SK-N-SH (cell line): ENCODE measurements around the gene ATG2A. TPM values are rescaled to one million over a fixed set of nuclear protein-coding genes. Genes with fewer than 3 reads are reported as not detected.
A peak's percentile ranks its signal among the peaks of the same experiment; 100 is the strongest.

Experiments used
- CTCF ChIA-PET: fragments of 300-600, 350-600 bp; formaldehyde crosslinking; extraction: SDS; loops from one replicate; lab custom pipeline; 2021; lab: Yijun Ruan, JAX
- POLR2A ChIA-PET: fragments of 350-600 bp; sonication (Branson Sonifier 250); formaldehyde crosslinking; extraction: SDS; loops from one replicate; lab custom pipeline; 2020; ENCODE audit warnings: antibody characterized with exemption, inconsistent platforms; lab: Yijun Ruan, JAX
- DNase-seq: peaks from one replicate; pipeline ENCODE4 v3.0.0; 2012
- H2AFZ ChIP-seq: fragments of 200-600 bp; sonication (generic); 2 replicates; pipeline ENCODE4 v1.8.1; 2016; ENCODE audit warnings: antibody characterized with exemption, mild to moderate bottlenecking, low read depth
- H3F3A ChIP-seq: fragments of 200-600 bp; sonication (generic); replicated peaks from 2 replicates; pipeline ENCODE3; 2016; ENCODE audit warnings: antibody characterized with exemption, mild to moderate bottlenecking; ENCODE audit not compliant: insufficient read depth
- H3K27ac ChIP-seq, 2 experiments: fragments of 200-500 bp in 1 of 2; fragments of 200-600 bp in 1 of 2; sonication (Bioruptor generic) in 1 of 2; sonication (generic), shearing (Covaris generic) in 1 of 2; 2 replicates each; pipeline versions ENCODE4 v1.5.1 to v1.6.1; 2014 to 2016; ENCODE audit warnings: low read depth in 2 of 2, inconsistent platforms in 1 of 2, low read length in 1 of 2, mild to moderate bottlenecking in 1 of 2, mixed read lengths in 1 of 2
- H3K27me3 ChIP-seq: fragments of 200-600 bp; sonication (generic), shearing (Covaris generic); 2 replicates; pipeline ENCODE4 v1.6.1; 2016; ENCODE audit warnings: mixed run types; ENCODE audit not compliant: insufficient read depth
- H3K36me3 ChIP-seq, 2 experiments: fragments of 200-500 bp in 1 of 2; fragments of 200-600 bp in 1 of 2; sonication (Bioruptor generic) in 1 of 2; sonication (generic) in 1 of 2; replicated peaks in 1 of 2; 2 replicates each; pipeline versions ENCODE3 to v1.5.1; 2014 to 2016; ENCODE audit warnings: low read length in 1 of 2, mild to moderate bottlenecking in 1 of 2; ENCODE audit not compliant: insufficient read depth in 2 of 2, control insufficient read depth in 1 of 2
- H3K4me1 ChIP-seq, 2 experiments: fragments of 200-500 bp in 1 of 2; fragments of 200-600 bp in 1 of 2; sonication (Bioruptor generic) in 1 of 2; sonication (generic), shearing (Covaris generic) in 1 of 2; 2 replicates each; pipeline versions ENCODE4 v1.5.1 to v1.6.1; 2014 to 2016; ENCODE audit warnings: low read depth in 1 of 2, low read length in 1 of 2, mixed run types in 1 of 2; ENCODE audit not compliant: insufficient read depth in 2 of 2, control insufficient read depth in 1 of 2
- H3K4me2 ChIP-seq: fragments of 200-600 bp; sonication (generic), shearing (Covaris generic); 2 replicates; pipeline ENCODE4 v1.6.1; 2017; ENCODE audit warnings: mixed run types
- H3K4me3 ChIP-seq, 2 experiments: fragments of 200-500 bp in 1 of 2; fragments of 200-600 bp in 1 of 2; sonication (Bioruptor generic) in 1 of 2; sonication (generic), shearing (Covaris generic) in 1 of 2; 2 replicates each; pipeline versions ENCODE4 v1.5.1 to v1.8.1; 2014 to 2016; ENCODE audit warnings: low read depth in 2 of 2, inconsistent platforms in 1 of 2, low read length in 1 of 2, mild to moderate bottlenecking in 1 of 2, mixed read lengths in 1 of 2, moderate library complexity in 1 of 2
- H3K79me2 ChIP-seq: fragments of 200-600 bp; sonication (generic); 2 replicates; pipeline ENCODE4 v1.8.1; 2017; ENCODE audit warnings: mild to moderate bottlenecking; ENCODE audit not compliant: insufficient read depth
- H3K9ac ChIP-seq: fragments of 200-600 bp; sonication (generic); 2 replicates; pipeline ENCODE4 v1.6.1; 2017; ENCODE audit warnings: mixed run types
- H3K9me2 ChIP-seq: fragments of 200-600 bp; sonication (generic); 2 replicates; pipeline ENCODE4 v1.6.1; 2017; ENCODE audit warnings: mixed run types
- H3K9me3 ChIP-seq: fragments of 200-600 bp; sonication (generic); 2 replicates; pipeline ENCODE4 v1.6.1; 2017; ENCODE audit warnings: mixed run types, mild to moderate bottlenecking, moderate library complexity
- H4K20me1 ChIP-seq: fragments of 200-600 bp; sonication (generic); 2 replicates; pipeline ENCODE4 v1.6.1; 2017; ENCODE audit warnings: mild to moderate bottlenecking, mixed run types; ENCODE audit not compliant: insufficient read depth
- EP300 ChIP-seq, 2 experiments: IDR thresholded peaks; 2 replicates each; pipeline versions ENCODE4 v1.4.0 to v1.6.1; 2012; ENCODE audit warnings: borderline replicate concordance in 1 of 2, low read depth in 1 of 2, low read length in 1 of 2
- FOSL2 ChIP-seq: IDR thresholded peaks from 2 replicates; pipeline ENCODE4 v1.4.0; 2012; ENCODE audit warnings: low read depth, mild to moderate bottlenecking, moderate library complexity, borderline replicate concordance
- IRF3 ChIP-seq: fragments of 150-350 bp; IDR thresholded peaks from 2 replicates; pipeline ENCODE4 v1.6.1; 2016; ENCODE audit warnings: mild to moderate bottlenecking, low read depth, low read length
- JUND ChIP-seq: IDR thresholded peaks from 2 replicates; pipeline ENCODE4 v1.4.0; 2012
- NRF1 ChIP-seq: IDR thresholded peaks from 2 replicates; pipeline ENCODE4 v1.6.1; 2012; ENCODE audit warnings: low read depth, mild to moderate bottlenecking, low read length
- PBX3 ChIP-seq: IDR thresholded peaks from 2 replicates; pipeline ENCODE4; 2012
- RAD21 ChIP-seq: IDR thresholded peaks from 2 replicates; pipeline ENCODE4 v1.6.1; 2012; ENCODE audit warnings: mild to moderate bottlenecking, low read length
- SMC3 ChIP-seq: IDR thresholded peaks from 2 replicates; pipeline ENCODE4 v1.6.1; 2012; ENCODE audit warnings: low read depth, low read length, improper control_type of control experiment
- TEAD4 ChIP-seq: IDR thresholded peaks from 2 replicates; pipeline ENCODE4 v1.4.0; 2012; ENCODE audit warnings: mild to moderate bottlenecking, borderline replicate concordance; ENCODE audit not compliant: insufficient read depth
- WGBS: methylation state at CpG from one replicate; pipeline ENCODE4 v1.1.6; 2017; ENCODE audit warnings: low lambda C conversion rate; 5-methylcytosine and 5-hydroxymethylcytosine counted together
- polyA plus RNA-seq, 3 experiments: library from polyadenylated mRNA; depleted of rRNA; stranded (reverse); fragments of >200 nt; gene quantifications; 2 replicates each; pipeline ENCODE4 v1.2.3, GENCODE V29; 2012

Gene ATG2A
- polyA plus RNA-seq, 1 of the 3 experiments (the other 2 are of a cell fraction) = 7.1 TPM

- Histone ChIP-seq H3K4me3 (no peak overlapping the region), H3K9ac (no peak overlapping the region), H3K9me2 (no peaks in the 10 kb centered on the region), H3K79me2 (peaks cover 96% of the 10 kb centered on the region), H3K4me2 (no peak overlapping the region), H3K4me1 (peaks cover 6 to 25% of the 10 kb centered on the region in 2 experiments; a peak in 3 of 4 replicates), H2AFZ (no peak overlapping the region), H3K9me3 (no peaks in the 10 kb centered on the region), H3K27ac (peak overlapping the region in 1 of 2 experiments; percentile 12; a peak in 2 of 4 replicates), H3F3A (peaks cover 23% of the 10 kb centered on the region), H3K36me3 (peaks cover 2 to 7% of the 10 kb centered on the region in 2 experiments), H3K27me3 (no peaks in the 10 kb centered on the region), H4K20me1 (peaks cover 93% of the 10 kb centered on the region)
- no peak for DNase-seq
- POLR2A ChIA-PET = interaction anchor here (1.4 kb wide), 1 partner anchor 12 kb away, joined by 4 read pairs; the partner anchor contains the start of gene EHD1
- no peak for TF ChIP-seq SMC3
- TF ChIP-seq JUND = no peak
- no peak for TF ChIP-seq NRF1
- 99% methylated on average over 4 of the region's 4 CpGs for WGBS
- CTCF ChIA-PET = interaction anchor here (0.7 to 2.3 kb wide), 5 partner anchors 22 to 377 kb away, joined by 3 to 6 read pairs (median 3); partner anchors contain the start of gene BATF2
These were observed 50.9 kb downstream of the ATG2A start for GRCh38 chr11:64866173-64866491.

GRCh38 chr11:64865286-64866172, 51.5 kb downstream of the ATG2A start:
- H3K4me3 ChIP-seq = no peak overlapping the region
- peaks cover 6 to 19% of the 10 kb centered on the region in 2 experiments; a peak in 3 of 4 replicates for H3K4me1 ChIP-seq
- H2AFZ ChIP-seq = no peak overlapping the region
- ChIA-PET POLR2A (interaction anchor here (1.0 to 1.4 kb wide), 2 partner anchors 13 to 27 kb away, joined by 3 to 4 read pairs; partner anchors contain the start of gene EHD1), CTCF (interaction anchor here (0.7 to 5.3 kb wide), 9 partner anchors 12 to 376 kb away, joined by 3 to 40 read pairs (median 5); partner anchors contain the start of genes BATF2 and EHD1)
- WGBS = 86% methylated on average over 9 of the region's 15 CpGs
- peaks cover 92% of the 10 kb centered on the region for H3K79me2 ChIP-seq
- peaks cover 87% of the 10 kb centered on the region for H4K20me1 ChIP-seq
- H3K36me3 ChIP-seq = peaks cover 0 to 7% of the 10 kb centered on the region in 2 experiments
- no peaks in the 10 kb centered on the region for H3K27me3 ChIP-seq
- H3K9me2 ChIP-seq = no peaks in the 10 kb centered on the region
- no peak for DNase-seq
- peaks cover 23% of the 10 kb centered on the region for H3F3A ChIP-seq
- H3K4me2 ChIP-seq = no peak overlapping the region
- H3K9ac ChIP-seq = no peak overlapping the region; the same call in 1 of the 2 replicates
- H3K27ac ChIP-seq = peak overlapping the region in 1 of 2 experiments; percentile 12; a peak in 2 of 4 replicates
- no peak for TF ChIP-seq PBX3
- no peak for TF ChIP-seq TEAD4
- no peak for TF ChIP-seq IRF3
- no peak for TF ChIP-seq FOSL2
- no peak for TF ChIP-seq EP300 (IDR thresholded peaks at IDR 0.05; ENCODE audit: borderline replicate concordance in 1 of 2, low read depth in 1 of 2, low read length in 1 of 2)
- no peak for TF ChIP-seq JUND
- no peak for TF ChIP-seq RAD21
- H3K9me3 ChIP-seq = no peaks in the 10 kb centered on the region
